Measurements from ENCODE around the gene MBD3L2B. TPM values are rescaled to one million over a fixed set of nuclear protein-coding genes. Genes with fewer than 3 reads are reported as not detected.

Gene MBD3L2B
- total RNA-seq, 1 experiment from 2014 or later, result not detected

Other genes with a start within 250 kb of the MBD3L2B start
- gene VAV1, start 248.7 kb downstream of the MBD3L2B start, total RNA-seq (2014; rRNA removed; shearing (Covaris generic)), result 0.14 TPM in 1 of 2 replicates, not detected in the other
- gene ADGRE1, start 133.9 kb downstream of the MBD3L2B start, total RNA-seq (2014; rRNA removed; shearing (Covaris generic)), result 0.45 and 1.1 TPM in 2 replicates
- gene MBD3L5, start 9.1 kb upstream of the MBD3L2B start, total RNA-seq (2014; rRNA removed; shearing (Covaris generic)), result not detected in 2 replicates
- not detected in 2 replicates for gene MBD3L4, start 18.7 kb upstream of the MBD3L2B start, total RNA-seq (2014; rRNA removed; shearing (Covaris generic))
- gene MBD3L2, start 27.9 kb upstream of the MBD3L2B start, total RNA-seq (2014; rRNA removed; shearing (Covaris generic)), result not detected in 2 replicates
- not detected in 2 replicates for gene MBD3L3, start 37.2 kb upstream of the MBD3L2B start, total RNA-seq (2014; rRNA removed; shearing (Covaris generic))
- 11.7 and 12.5 TPM in 2 replicates for gene ZNF557, start 48.3 kb upstream of the MBD3L2B start, total RNA-seq (2014; rRNA removed; shearing (Covaris generic))